ENCODE measurements around the gene UBA1.

The UBA1 gene

GRCh38 chrX:47215291-47215900 lies 21.8 kb downstream of the UBA1 start:
- no peaks in the 10 kb centered on the region for H3K27me3 ChIP-seq (ENCODE audit: insufficient read depth, poor library complexity, severe bottlenecking)
- H3K4me3 ChIP-seq (replicated peaks; ENCODE audit: insufficient read depth, low read length): no peak overlapping the region
- DNase-seq (ENCODE audit: low read depth in 1 of 2, low spot score in 1 of 2): no peak
- TF ChIP-seq SPI1 (IDR thresholded peaks at IDR 0.05; ENCODE audit: borderline replicate concordance, low read depth) (no peak), GABPA (IDR thresholded peaks at IDR 0.05; ENCODE audit: low read depth) (no peak), CTCF (IDR thresholded peaks at IDR 0.05; ENCODE audit: insufficient read depth, low read length) (no peak), POLR2AphosphoS5 (IDR thresholded peaks at IDR 0.05; ENCODE audit: low read depth) (no peak), REST (IDR thresholded peaks at IDR 0.05; ENCODE audit: insufficient replicate concordance, low read depth) (no peak)
- no peak overlapping the region for H3K27ac ChIP-seq (replicated peaks)

GRCh38 chrX:47216393-47216925 lies 22.8 kb downstream of the UBA1 start:
- H3K4me3 ChIP-seq (replicated peaks; ENCODE audit: insufficient read depth, low read length): no peak overlapping the region
- H3K27ac ChIP-seq (replicated peaks): no peak overlapping the region
- DNase-seq (ENCODE audit: low read depth in 1 of 2, low spot score in 1 of 2): no peak
- H3K27me3 ChIP-seq (ENCODE audit: insufficient read depth, poor library complexity, severe bottlenecking): no peaks in the 10 kb centered on the region
- TF ChIP-seq CTCF (IDR thresholded peaks at IDR 0.05; ENCODE audit: insufficient read depth, low read length) (no peak), GABPA (IDR thresholded peaks at IDR 0.05; ENCODE audit: low read depth) (no peak), POLR2AphosphoS5 (IDR thresholded peaks at IDR 0.05; ENCODE audit: low read depth) (no peak; the same call in 1 of the 2 replicates), SPI1 (IDR thresholded peaks at IDR 0.05; ENCODE audit: borderline replicate concordance, low read depth) (no peak), REST (IDR thresholded peaks at IDR 0.05; ENCODE audit: insufficient replicate concordance, low read depth) (no peak)

GRCh38 chrX:47217121-47217851 lies 23.7 kb downstream of the UBA1 start:
- DNase-seq (ENCODE audit: low read depth in 1 of 2, low spot score in 1 of 2): no peak
- H3K27me3 ChIP-seq (ENCODE audit: insufficient read depth, poor library complexity, severe bottlenecking): no peaks in the 10 kb centered on the region
- TF ChIP-seq GABPA (IDR thresholded peaks at IDR 0.05; ENCODE audit: low read depth) (no peak), POLR2AphosphoS5 (IDR thresholded peaks at IDR 0.05; ENCODE audit: low read depth) (no peak), SPI1 (IDR thresholded peaks at IDR 0.05; ENCODE audit: borderline replicate concordance, low read depth) (no peak), CTCF (IDR thresholded peaks at IDR 0.05; ENCODE audit: insufficient read depth, low read length) (no peak), REST (IDR thresholded peaks at IDR 0.05; ENCODE audit: insufficient replicate concordance, low read depth) (no peak)
- peak overlapping the region; percentile 5; the same call in 1 of the 2 replicates for H3K4me3 ChIP-seq (replicated peaks; ENCODE audit: insufficient read depth, low read length)
- H3K27ac ChIP-seq (replicated peaks): peak overlapping the region; percentile 62

Data from HL-60 (cell line).